GM12878 (cell line): Measurements from ENCODE around the gene LSM14A. TPM values are rescaled to one million over a fixed set of nuclear protein-coding genes. Genes with fewer than 3 reads are reported as not detected.
A peak's percentile ranks its signal among the peaks of the same experiment; 100 is the strongest.

ENCODE experiments used
- ATF2 ChIP-seq: IDR thresholded peaks from 2 replicates; pipeline ENCODE4 v1.6.1; 2012; ENCODE audit warnings: low read length, inconsistent platforms
- BCL11A ChIP-seq: IDR thresholded peaks from 2 replicates; pipeline ENCODE4 v1.6.1; 2011; ENCODE audit warnings: low read depth, low read length
- BRCA1 ChIP-seq: IDR thresholded peaks from 2 replicates; pipeline ENCODE4 v1.6.1; 2011; ENCODE audit warnings: low read depth, low read length, improper control_type of control experiment
- CREM ChIP-seq: IDR thresholded peaks from 2 replicates; pipeline ENCODE4 v1.6.1; 2014; ENCODE audit warnings: antibody characterized with exemption, low read depth
- DPF2 ChIP-seq: fragments of 450-650 bp; IDR thresholded peaks from 2 replicates; pipeline ENCODE4 v1.6.1; 2017; ENCODE audit warnings: mild to moderate bottlenecking
- EGR1 ChIP-seq, 2 experiments: IDR thresholded peaks; 1 replicate in 1 of 2; 2 replicates in 1 of 2; pipeline ENCODE4 v1.6.1; 2011 to 2012; ENCODE audit warnings: low read depth in 2 of 2, low read length in 2 of 2, borderline replicate concordance in 1 of 2, mild to moderate bottlenecking in 1 of 2, moderate library complexity in 1 of 2
- ELK1 ChIP-seq: IDR thresholded peaks from 2 replicates; pipeline ENCODE4 v1.6.1; 2012; ENCODE audit warnings: low read depth, low read length, improper control_type of control experiment
- HDAC2 ChIP-seq: fragments of 200-600 bp; sonication (generic); IDR thresholded peaks from 2 replicates; pipeline ENCODE4 v1.6.1; 2017
- HDAC6 ChIP-seq: fragments of 200-600 bp; sonication (generic); IDR thresholded peaks from one replicate; pipeline ENCODE4 v1.8.0; 2017; ENCODE audit warnings: antibody characterized with exemption; ENCODE audit not compliant: unreplicated experiment
- JUNB ChIP-seq: IDR thresholded peaks from 2 replicates; pipeline ENCODE4 v1.6.1; 2016; ENCODE audit warnings: antibody characterized with exemption, mild to moderate bottlenecking
- NFIC ChIP-seq: IDR thresholded peaks from 2 replicates; pipeline ENCODE4 v1.6.1; 2012; ENCODE audit warnings: low read depth, mild to moderate bottlenecking, inconsistent platforms, low read length, moderate library complexity
- PAX8 ChIP-seq: fragments of 450-650 bp; IDR thresholded peaks from 2 replicates; pipeline ENCODE4 v1.6.1; 2017; ENCODE audit warnings: mild to moderate bottlenecking, moderate library complexity
- POLR2AphosphoS5 ChIP-seq: IDR thresholded peaks from 2 replicates; pipeline ENCODE4 v1.6.1; 2011; ENCODE audit warnings: mild to moderate bottlenecking, low read length, inconsistent platforms
- RAD21 ChIP-seq: IDR thresholded peaks from 2 replicates; pipeline ENCODE4 v1.6.1; 2011; ENCODE audit warnings: mild to moderate bottlenecking, low read depth, low read length, moderate library complexity; ENCODE audit not compliant: insufficient read depth
- SKIL ChIP-seq: fragments of 450-650 bp; IDR thresholded peaks from 2 replicates; pipeline ENCODE4 v1.6.1; 2017; ENCODE audit warnings: mild to moderate bottlenecking, low read depth, inconsistent platforms; ENCODE audit not compliant: poor library complexity, severe bottlenecking
- SMC3 ChIP-seq: IDR thresholded peaks from 2 replicates; pipeline ENCODE4 v1.6.1; 2011; ENCODE audit warnings: low read length, improper control_type of control experiment, borderline replicate concordance
- TBL1XR1 ChIP-seq: IDR thresholded peaks from 2 replicates; pipeline ENCODE4 v1.6.1; 2012; ENCODE audit warnings: low read depth, low read length, improper control_type of control experiment
- polyA plus RNA-seq, 11 experiments: library from polyadenylated mRNA; depleted of rRNA in 4 of 11; unstranded in 6 of 11; stranded (reverse) in 5 of 11; fragments of >200 nt; fragmentation: Nextera tagmentation in 4 of 11; fragmentation: Illumina TruSeq in 1 of 11; extraction: Ambion mirVana in 4 of 11; extraction: Trizol in 1 of 11; gene quantifications; 1 replicate in 1 of 11; 2 replicates in 10 of 11; pipeline versions ENCODE4 v1.2.1 to v1.2.3, GENCODE V29; 2011 to 2016; ENCODE audit warnings: inconsistent platforms in 2 of 11, missing spikeins in 2 of 11, low read depth in 1 of 11
- total RNA-seq, 4 experiments: library from RNA; depleted of rRNA in 3 of 4; stranded (reverse); fragments of >200 nt in 3 of 4; fragmentation: Illumina TruSeq in 1 of 4; extraction: Trizol in 1 of 4; gene quantifications; 2 replicates each; pipeline versions ENCODE4 v1.2.1 to v1.2.3, GENCODE V29; 2013 to 2021

Gene LSM14A
- total and polyA plus RNA-seq, 10 of the 15 experiments (the other 5 are each of a cell fraction or from before 2014, with no cell fraction given): 21.9 to 193 (median 89.4) TPM

GRCh38 chr19:34232566-34233481 is 60.5 kb downstream of the LSM14A start (continued):
- TF ChIP-seq RAD21 (peak; percentile 6; the same call in 1 of the 2 replicates), HDAC6 (no peak), BCL11A (0 out of 2 replicates have a peak, but pooled peaks have one; percentile 22), CREM (no peak), JUNB (peak; percentile 33; the same call in 1 of the 2 replicates), ELK1 (no peak), SMC3 (no peak), BRCA1 (no peak), NFIC (peak; percentile 32; the same call in 1 of the 2 replicates), ATF2 (0 out of 2 replicates have a peak, but pooled peaks have one; percentile 33), TBL1XR1 (no peak), POLR2AphosphoS5 (no peak; the same call in 1 of the 2 replicates), HDAC2 (no peak), EGR1 (IDR thresholded peaks at IDR 0.05; ENCODE audit: borderline replicate concordance in 1 of 2, low read depth in 2 of 2, low read length in 2 of 2) (no peak), PAX8 (no peak), DPF2 (no peak), SKIL (no peak)
